Tibial artery (tissue), 4 donors: Measurements from ENCODE around the gene GDI2.

ENCODE experiments used
- DNase-seq, 2 donors: peaks; one replicate each; pipeline ENCODE4 v3.0.0-alpha.2; 2019
- H3K27ac ChIP-seq, 2 donors: fragments of 200-600 bp; sonication (generic) in 1 of 2; 1 replicate in 1 of 2; 2 replicates in 1 of 2; pipeline ENCODE4 v1.5.1; 2018 to 2019; ENCODE audit warnings: mild to moderate bottlenecking in 1 of 2
- H3K27me3 ChIP-seq, 2 donors: fragments of 200-600 bp; sonication (generic) in 1 of 2; one replicate each; pipeline versions ENCODE4 v1.5.1 to v1.6.0; 2016 to 2019
- H3K36me3 ChIP-seq, 3 donors: fragments of 200-600 bp; sonication (generic) in 2 of 3; one replicate each; pipeline ENCODE4 v1.5.1; 2016 to 2019; ENCODE audit warnings: mild to moderate bottlenecking in 2 of 3
- H3K4me1 ChIP-seq, 4 donors: fragments of 200-600 bp; sonication (generic) in 2 of 4; 1 replicate in 3 of 4; 2 replicates in 1 of 4; pipeline ENCODE4 v1.5.1; 2016 to 2019
- H3K4me3 ChIP-seq, 2 donors: fragments of 200-600 bp; sonication (generic) in 1 of 2; 1 replicate in 1 of 2; 2 replicates in 1 of 2; pipeline ENCODE4 v1.5.1; 2018 to 2019; ENCODE audit warnings: mild to moderate bottlenecking in 2 of 2
- H3K9me3 ChIP-seq, 3 donors: fragments of 200-600 bp; sonication (generic) in 1 of 3; one replicate each; pipeline ENCODE4 v1.5.1; 2016 to 2019
- CTCF ChIP-seq, 2 experiments: fragments of 200-600 bp in 1 of 2; fragments of 450-650 bp in 1 of 2; IDR thresholded peaks; one replicate each; pipeline ENCODE4 v1.5.1; 2017 to 2019; ENCODE audit warnings: antibody characterized with exemption in 2 of 2, mild to moderate bottlenecking in 1 of 2, moderate library complexity in 1 of 2
- intact Hi-C: fragments of 100-400 bp; cut with DNase I; formaldehyde crosslinking; loops from one replicate; pipeline ENCODE4 v1.15.0; 2023; ENCODE audit warnings: low total_unique reads

The GDI2 gene

GRCh38 chr10:5758927-5759326 is 54.3 kb downstream of the GDI2 start:
- no peak for TF ChIP-seq CTCF (IDR thresholded peaks at IDR 0.05)
- intact Hi-C loops = no loop called here
- DNase-seq = no peak
- Histone ChIP-seq H3K4me1 (no peaks in the 10 kb centered on the region), H3K36me3 (peaks cover 24 to 79% (median 68%) of the 10 kb centered on the region in 3 donors), H3K4me3 (no peak overlapping the region), H3K9me3 (no peaks in the 10 kb centered on the region), H3K27ac (no peak overlapping the region), H3K27me3 (no peaks in the 10 kb centered on the region)

- Histone ChIP-seq H3K27ac (no peak overlapping the region), H3K4me1 (no peaks in the 10 kb centered on the region), H3K9me3 (no peaks in the 10 kb centered on the region), H3K36me3 (peaks cover 24 to 74% (median 60%) of the 10 kb centered on the region in 3 donors), H3K27me3 (no peaks in the 10 kb centered on the region), H3K4me3 (no peak overlapping the region)
- intact Hi-C loops = no loop called here
- DNase-seq = no peak
- TF ChIP-seq CTCF (IDR thresholded peaks at IDR 0.05) = no peak
Observed at GRCh38 chr10:5757766-5758517, 55.3 kb downstream of the GDI2 start.

GRCh38 chr10:5752301-5752871 is 60.8 kb downstream of the GDI2 start:
- Histone ChIP-seq H3K27me3 (no peaks in the 10 kb centered on the region), H3K27ac (no peak overlapping the region), H3K4me1 (peaks cover 0 to 12% (median 0%) of the 10 kb centered on the region in 4 donors), H3K4me3 (no peak overlapping the region), H3K36me3 (peaks cover 4 to 53% (median 23%) of the 10 kb centered on the region in 3 donors), H3K9me3 (no peaks in the 10 kb centered on the region)
- DNase-seq = no peak
- no peak for TF ChIP-seq CTCF (IDR thresholded peaks at IDR 0.05)
- intact Hi-C loops = no loop called here

GRCh38 chr10:5751601-5752253 is 61.5 kb downstream of the GDI2 start:
- no peak for DNase-seq
- H3K4me1 ChIP-seq = peaks cover 0 to 12% (median 0%) of the 10 kb centered on the region in 4 donors
- H3K9me3 ChIP-seq = no peaks in the 10 kb centered on the region
- no peak overlapping the region for H3K4me3 ChIP-seq
- H3K27me3 ChIP-seq = no peaks in the 10 kb centered on the region
- peaks cover 11 to 53% (median 23%) of the 10 kb centered on the region in 3 donors for H3K36me3 ChIP-seq
- TF ChIP-seq CTCF (IDR thresholded peaks at IDR 0.05) = no peak
- intact Hi-C loops = no loop called here
- no peak overlapping the region for H3K27ac ChIP-seq

GRCh38 chr10:5748394-5748803 is 64.8 kb downstream of the GDI2 start:
- Histone ChIP-seq H3K27me3 (no peaks in the 10 kb centered on the region), H3K4me1 (peaks cover 0 to 12% (median 0%) of the 10 kb centered on the region in 4 donors), H3K36me3 (peaks cover 24 to 67% (median 34%) of the 10 kb centered on the region in 3 donors), H3K4me3 (no peak overlapping the region), H3K27ac (no peak overlapping the region), H3K9me3 (no peaks in the 10 kb centered on the region)
- no peak for TF ChIP-seq CTCF (IDR thresholded peaks at IDR 0.05)
- DNase-seq = no peak
- intact Hi-C loops = no loop called here
